ENCODE results near the gene CARMIL1.
A peak's percentile ranks its signal among the peaks of the same experiment; 100 is the strongest.

CARMIL1 gene

DNA sequence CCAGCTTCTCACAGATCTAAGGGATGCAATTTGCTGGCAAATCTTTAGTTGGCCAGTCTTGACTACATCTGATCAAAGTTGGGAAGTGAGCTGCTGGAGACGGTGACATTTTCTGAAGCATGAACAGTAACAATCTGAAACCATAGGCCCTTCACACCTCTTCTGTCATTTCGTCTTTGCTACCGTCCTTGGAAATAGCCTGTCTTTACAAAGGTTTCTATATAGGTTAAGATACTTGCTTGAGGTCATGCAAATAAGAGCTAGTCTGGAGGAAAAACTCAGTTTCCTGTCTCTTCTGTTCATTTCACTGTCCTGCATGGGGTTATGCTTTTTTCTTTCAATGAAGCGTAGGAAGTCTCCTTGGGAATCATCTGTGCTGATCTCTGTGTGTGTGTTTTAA lies 55.6 kb downstream of the CARMIL1 start:
- DNase-seq (ENCODE audit: low spot score) = no peak

DNA sequence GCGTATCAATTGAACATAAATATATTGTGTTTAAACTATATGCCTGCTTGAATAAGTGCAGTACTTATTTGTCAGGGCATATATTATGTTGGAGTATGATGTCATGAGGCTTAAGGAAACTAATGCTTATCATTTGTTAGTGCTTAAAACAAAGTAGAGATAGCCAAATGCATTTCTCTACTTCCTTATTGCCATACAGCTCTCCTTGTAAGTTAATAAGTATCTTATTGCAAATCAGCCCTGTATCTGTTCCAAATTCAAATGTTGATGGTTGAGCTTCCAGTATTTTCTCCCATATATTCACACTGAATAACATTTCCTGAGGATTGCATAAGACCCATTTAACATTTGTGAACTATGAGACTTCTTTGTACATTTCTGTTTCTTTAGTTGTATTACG lies 57.8 kb downstream of the CARMIL1 start:
- no peak for DNase-seq (ENCODE audit: low spot score)

- no peak for DNase-seq (ENCODE audit: low spot score)
Observed at GRCh38 chr6:25337431-25337830, 58.3 kb downstream of the CARMIL1 start.

DNA sequence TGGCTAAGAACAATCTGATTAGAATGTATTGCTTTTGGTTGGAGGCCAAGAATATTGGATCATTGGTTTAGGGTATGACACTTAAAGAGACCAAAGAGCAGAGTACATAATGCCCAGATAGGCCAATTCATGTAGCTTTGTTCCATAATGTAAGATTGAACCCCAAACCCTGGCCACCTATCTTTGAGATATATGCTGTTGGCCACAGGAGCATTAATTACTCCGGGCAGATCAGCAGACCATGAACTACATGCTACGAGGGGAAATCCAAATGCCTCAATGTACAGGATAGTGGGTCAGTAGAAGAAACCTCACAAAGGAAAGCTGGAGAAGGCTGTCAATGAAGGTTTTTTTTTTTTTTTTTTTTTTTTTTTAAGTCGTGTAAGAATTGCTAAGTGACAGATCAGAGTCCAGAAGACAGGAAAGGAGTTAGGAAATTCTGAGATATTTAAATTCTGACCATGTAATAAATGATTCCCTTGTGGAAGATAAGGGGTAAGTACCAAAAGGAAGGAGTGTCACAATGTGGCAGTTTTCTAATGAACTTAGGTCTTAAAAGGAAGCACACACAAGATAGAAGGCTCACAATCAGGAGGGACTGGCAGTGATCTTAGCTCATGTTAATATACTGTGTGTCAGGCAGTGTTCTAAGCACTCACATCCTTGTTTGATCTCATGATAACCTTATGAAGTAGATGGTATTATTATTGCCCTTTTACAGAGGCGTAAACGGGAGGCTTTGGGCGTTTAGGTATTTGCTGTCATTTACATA lies 61.4 kb downstream of the CARMIL1 start:
- no peak for DNase-seq (ENCODE audit: low spot score)

DNA sequence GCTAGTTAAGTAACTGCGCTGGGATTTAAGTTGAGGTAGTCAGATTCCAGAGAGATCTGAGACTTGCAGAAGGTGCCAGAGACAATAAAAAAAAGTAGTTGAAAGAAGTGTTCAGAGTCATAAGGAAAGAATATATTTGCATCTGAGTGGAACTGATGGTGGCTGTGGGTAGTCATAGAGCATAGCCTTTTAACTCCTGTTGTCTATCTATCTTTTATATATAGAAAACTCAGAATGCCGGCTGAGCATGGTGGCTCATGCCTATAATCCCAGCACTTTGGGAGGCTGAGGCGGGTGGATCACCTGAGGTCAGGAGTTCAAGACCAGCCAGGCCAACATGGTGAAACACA lies 62.0 kb downstream of the CARMIL1 start:
- no peak for DNase-seq (ENCODE audit: low spot score)

DNA sequence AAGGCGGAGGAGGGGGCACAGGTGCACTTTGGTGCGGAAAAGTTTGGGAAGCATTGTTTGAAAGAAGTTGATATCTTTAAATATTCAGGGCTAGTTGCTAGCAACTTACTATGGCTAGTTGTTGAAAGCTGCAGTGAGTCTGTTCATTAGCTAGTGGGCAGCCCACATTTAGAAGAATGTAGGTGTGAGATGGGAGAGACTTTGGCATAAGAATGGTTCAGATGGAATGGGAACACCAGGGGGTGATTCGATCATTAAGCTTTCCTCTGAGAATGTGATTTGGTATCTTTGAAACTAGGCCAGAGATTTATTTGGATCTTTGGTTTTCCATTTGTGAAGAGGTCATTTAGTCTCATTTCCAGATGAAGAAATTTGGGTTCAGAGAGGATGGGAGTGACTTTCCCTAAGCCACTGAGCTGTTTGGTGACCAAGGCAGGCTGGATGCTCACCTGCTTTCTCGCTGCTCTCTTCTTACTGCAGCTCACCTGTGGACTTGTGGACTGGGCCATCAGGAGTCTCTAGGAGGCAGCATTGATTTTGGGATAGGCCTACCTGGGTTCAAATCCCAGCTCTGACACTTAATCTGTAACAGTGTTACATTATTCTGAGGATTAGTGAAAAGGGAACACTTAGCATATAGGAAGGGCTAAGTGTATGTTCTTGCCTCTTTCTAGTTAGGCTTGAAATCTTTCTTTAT lies 62.9 kb downstream of the CARMIL1 start:
- no peak for DNase-seq (ENCODE audit: low spot score)

- no peak for DNase-seq (ENCODE audit: low spot score)
Observed at GRCh38 chr6:25342802-25343201, 63.6 kb downstream of the CARMIL1 start.

GRCh38 chr6:25343984-25344383 lies 64.8 kb downstream of the CARMIL1 start:
- no peak for DNase-seq (ENCODE audit: low spot score)

- no peak for DNase-seq (ENCODE audit: low spot score)
Observed at GRCh38 chr6:25344827-25345226, 65.7 kb downstream of the CARMIL1 start.

DNA sequence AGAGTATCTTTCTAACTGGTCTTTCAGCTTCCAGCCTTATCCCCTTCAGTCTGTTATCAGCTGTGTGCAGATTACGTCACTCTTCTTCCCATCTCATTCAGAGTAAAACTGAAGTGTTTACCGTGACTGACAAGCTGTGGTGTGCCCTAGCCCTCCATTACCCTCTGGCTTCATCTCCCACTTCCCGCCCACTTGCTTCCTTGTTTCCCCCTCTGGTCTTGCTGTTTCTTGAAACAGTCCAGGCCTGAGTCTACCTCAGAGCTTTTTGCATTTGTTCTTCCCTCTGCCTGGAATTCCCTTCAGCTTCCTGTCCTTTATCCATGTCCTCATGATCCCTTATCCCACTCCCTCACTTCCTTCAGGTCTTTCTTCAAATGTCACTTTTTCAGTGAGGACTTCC lies 66.9 kb downstream of the CARMIL1 start:
- DNase-seq (ENCODE audit: low spot score) = no peak

- DNase-seq (ENCODE audit: low spot score) = no peak
Observed at GRCh38 chr6:25350573-25350972, 71.4 kb downstream of the CARMIL1 start.

GRCh38 chr6:25351485-25351884 lies 72.3 kb downstream of the CARMIL1 start:
- DNase-seq (ENCODE audit: low spot score) = no peak

DNA sequence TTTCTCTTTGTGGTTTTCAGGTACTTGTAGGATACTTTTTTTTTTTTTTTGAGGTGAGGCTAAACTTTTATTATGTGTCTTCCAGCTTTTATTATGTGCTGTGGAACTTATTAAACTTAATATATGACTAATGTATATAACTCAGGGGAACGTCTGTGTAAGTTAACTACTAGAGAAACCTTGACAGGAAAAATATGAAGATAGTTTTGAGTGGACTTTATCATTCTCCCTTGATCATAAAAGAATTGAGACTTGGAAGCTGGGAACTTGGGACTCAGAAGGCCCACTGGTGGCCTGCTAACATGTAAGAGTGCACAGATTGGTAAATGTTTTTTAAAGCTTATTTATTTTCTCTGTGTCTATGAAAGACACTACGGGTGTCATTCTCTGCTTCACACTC lies 73.1 kb downstream of the CARMIL1 start:
- DNase-seq (ENCODE audit: low spot score) = no peak

GRCh38 chr6:25354078-25354932 lies 75.1 kb downstream of the CARMIL1 start:
- DNase-seq (ENCODE audit: low spot score) = no peak

DNA sequence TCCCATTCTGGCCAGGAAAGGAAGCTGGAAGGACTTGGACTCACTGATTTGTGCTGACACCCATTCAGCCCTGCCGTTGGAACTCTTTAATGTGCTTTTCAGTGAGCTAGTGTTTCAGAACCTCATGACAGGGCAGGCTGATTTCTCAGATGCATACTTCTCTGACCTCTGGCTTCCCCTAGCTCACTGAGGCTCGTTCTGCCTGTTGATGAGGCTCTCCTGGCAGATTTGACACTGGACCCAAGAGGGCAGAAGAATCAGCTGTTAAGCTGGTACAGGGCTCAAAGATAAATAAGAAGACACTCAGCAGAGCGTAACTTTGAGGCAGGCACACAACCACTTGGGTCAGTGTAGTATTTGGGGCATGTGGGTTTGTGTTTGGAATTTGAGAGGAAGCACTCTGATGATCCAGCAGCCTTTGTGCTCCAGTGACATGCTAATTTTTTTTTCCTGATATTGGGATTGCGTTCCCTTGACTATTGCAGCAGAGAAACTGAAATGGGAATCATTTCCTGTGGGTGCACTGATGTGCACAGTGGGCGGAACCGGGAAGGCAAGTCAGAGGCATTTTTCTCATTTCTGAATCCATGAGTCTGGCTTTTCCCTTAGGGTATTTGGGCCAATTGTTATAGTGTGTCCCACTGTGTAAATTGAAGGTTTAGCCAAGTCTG lies 80.2 kb downstream of the CARMIL1 start:
- DNase-seq (ENCODE audit: low spot score) = peak; percentile 61

DNA sequence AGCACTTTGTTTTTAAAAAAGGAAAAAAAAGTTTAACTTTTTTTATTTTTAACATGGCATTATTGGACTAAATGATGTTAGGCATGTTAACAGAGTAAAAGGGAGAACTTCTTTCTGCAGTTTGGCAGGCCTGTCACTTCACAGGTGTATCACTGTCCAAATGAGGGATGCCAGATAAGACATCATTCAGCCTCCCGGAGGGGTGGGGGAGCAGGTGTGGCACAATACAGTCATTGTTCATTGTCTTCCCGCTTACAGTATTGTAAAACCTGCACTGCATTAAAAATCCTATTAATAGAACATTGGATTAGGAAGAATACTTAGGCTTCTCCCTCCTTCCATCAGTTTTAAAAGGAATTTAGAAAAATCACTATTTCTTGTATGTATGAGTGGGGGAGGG lies 80.7 kb downstream of the CARMIL1 start:
- DNase-seq (ENCODE audit: low spot score) = no peak

GRCh38 chr6:25360621-25361020 lies 81.4 kb downstream of the CARMIL1 start:
- DNase-seq (ENCODE audit: low spot score) = no peak

DNA sequence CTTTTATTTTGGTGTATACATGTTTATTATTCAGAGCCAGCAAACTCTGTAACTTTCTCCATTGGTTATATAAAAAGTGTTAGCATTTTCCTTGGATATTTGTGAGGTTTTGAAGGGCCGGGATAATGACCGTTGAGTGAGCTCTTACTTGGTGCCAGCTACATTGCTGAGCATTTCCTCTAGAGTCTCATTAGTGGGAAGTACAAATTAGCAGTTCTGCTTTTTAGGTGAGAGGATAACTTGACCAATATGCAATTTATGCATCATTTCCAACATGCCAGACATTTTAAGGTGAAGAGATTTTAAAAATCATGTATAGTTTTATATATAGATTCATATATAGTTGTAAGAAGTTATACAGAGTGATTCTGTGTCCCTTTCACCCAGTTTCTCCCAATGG lies 84.3 kb downstream of the CARMIL1 start:
- DNase-seq (ENCODE audit: low spot score) = peak; percentile 28

DNA sequence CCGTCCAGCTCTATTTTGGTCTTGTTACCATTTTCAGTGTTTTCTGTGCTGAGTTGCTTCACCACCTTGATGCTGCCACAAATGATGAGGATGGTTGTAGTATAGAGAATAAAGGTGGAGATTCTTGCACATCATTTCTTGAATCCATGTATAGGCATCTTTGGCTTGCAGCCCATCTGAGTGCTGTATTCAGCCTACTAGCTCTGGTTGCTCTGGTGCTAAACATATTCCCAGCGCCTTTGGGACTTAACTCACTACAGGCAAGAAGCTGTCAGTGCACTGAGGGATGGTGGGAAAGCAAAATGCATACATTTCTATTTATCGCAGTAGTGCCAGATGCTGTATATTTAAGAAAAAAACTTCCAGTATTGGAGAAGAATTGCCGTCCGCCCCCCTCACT lies 86.0 kb downstream of the CARMIL1 start:
- no peak for DNase-seq (ENCODE audit: low spot score)

DNA sequence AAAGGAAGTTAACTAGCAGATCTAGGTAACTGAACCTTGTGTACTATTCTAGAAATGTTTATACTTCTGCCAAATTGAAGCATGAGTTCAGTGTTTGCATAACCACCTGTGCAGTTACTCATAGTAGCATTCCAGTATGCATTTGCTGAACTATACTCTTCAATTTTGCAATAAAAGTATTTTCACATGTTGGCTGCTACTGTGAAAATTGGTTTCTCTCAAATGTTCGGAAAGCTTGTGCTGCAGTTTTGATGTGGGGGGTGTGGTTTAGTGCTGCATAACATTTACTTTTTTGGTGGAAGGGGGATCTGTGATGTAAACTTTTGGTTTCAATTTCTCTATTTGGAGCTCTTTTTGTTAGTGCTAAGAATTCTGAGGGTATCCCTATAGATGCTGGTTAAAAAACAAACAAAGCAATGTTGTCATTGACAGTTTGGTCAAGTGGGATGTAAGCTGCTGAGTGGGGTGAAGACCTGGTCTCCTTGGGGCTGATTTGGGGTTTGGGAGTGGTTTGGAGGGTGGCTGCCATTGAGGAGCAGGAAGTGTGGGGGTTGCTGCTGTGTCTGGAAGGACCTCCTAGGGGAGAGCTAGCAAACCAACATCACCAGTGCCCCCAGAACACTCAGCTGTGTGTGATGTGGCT lies 87.8 kb downstream of the CARMIL1 start:
- DNase-seq (ENCODE audit: low spot score) = no peak

GRCh38 chr6:25369036-25369432 lies 89.9 kb downstream of the CARMIL1 start:
- no peak for DNase-seq (ENCODE audit: low spot score)
